Epithelial cell of esophagus (primary cell): ENCODE results near the gene ACTL6B.
"Not testable (repeated sequence)": the region's sequence is repeated elsewhere in the genome, so short reads cannot be mapped to it uniquely, and the experiment has no call there.

ENCODE experiments used
- DNase-seq: peaks from one replicate; pipeline ENCODE4 v3.0.0; 2010; ENCODE audit warnings: low read depth
- H3K4me3 ChIP-seq: 2 replicates; pipeline ENCODE4 v1.5.1; 2011; ENCODE audit warnings: mild to moderate bottlenecking, low read length, control low read depth
- CTCF ChIP-seq: IDR thresholded peaks from 2 replicates; pipeline ENCODE4 v1.5.1; 2011; ENCODE audit warnings: low read depth, mild to moderate bottlenecking, low read length, control low read depth, inconsistent platforms; ENCODE audit not compliant: insufficient read depth; ENCODE audit errors: missing control alignments

Gene ACTL6B

GRCh38 chr7:100667331-100668068 is 11.3 kb upstream of the ACTL6B start:
- DNase-seq: no peak
- no peak for TF ChIP-seq CTCF
- no peak overlapping the region for H3K4me3 ChIP-seq

GRCh38 chr7:100665168-100665726 is 9.0 kb upstream of the ACTL6B start:
- H3K4me3 ChIP-seq: no peak overlapping the region
- TF ChIP-seq CTCF: no peak
- DNase-seq: no peak

GRCh38 chr7:100662194-100662776 is 6.0 kb upstream of the ACTL6B start:
- not testable (repeated sequence) for DNase-seq, H3K4me3 ChIP-seq

- no peak overlapping the region for H3K4me3 ChIP-seq
- DNase-seq: no peak
- no peak for TF ChIP-seq CTCF
Measured at GRCh38 chr7:100654908-100655831, 1.1 kb downstream of the ACTL6B start.

- no peak for TF ChIP-seq CTCF
- H3K4me3 ChIP-seq: no peak overlapping the region
- DNase-seq: peak; percentile 86
Measured at GRCh38 chr7:100649826-100650565, 6.3 kb downstream of the ACTL6B start.

GRCh38 chr7:100642534-100642907 is 13.7 kb downstream of the ACTL6B start:
- no peak for TF ChIP-seq CTCF
- DNase-seq: no peak
- no peak overlapping the region for H3K4me3 ChIP-seq
